Renal pelvis (tissue), 4 donors: Measurements from ENCODE around the gene MYO7A. TPM values are rescaled to one million over a fixed set of nuclear protein-coding genes. Genes with fewer than 3 reads are reported as not detected.

Source experiments
- DNase-seq: peaks from one replicate; pipeline ENCODE4 v3.0.0-alpha.2; 2013
- polyA plus RNA-seq, 3 donors: library from polyadenylated mRNA; unstranded; fragments of 120-200 nt; gene quantifications; one replicate each; pipeline ENCODE4 v1.2.1, GENCODE V29; 2013; ENCODE audit not compliant: insufficient read length in 3 of 3

Gene MYO7A
- polyA plus RNA-seq, 3 donors: 2.9 to 4.0 (median 3.3) TPM

DNA sequence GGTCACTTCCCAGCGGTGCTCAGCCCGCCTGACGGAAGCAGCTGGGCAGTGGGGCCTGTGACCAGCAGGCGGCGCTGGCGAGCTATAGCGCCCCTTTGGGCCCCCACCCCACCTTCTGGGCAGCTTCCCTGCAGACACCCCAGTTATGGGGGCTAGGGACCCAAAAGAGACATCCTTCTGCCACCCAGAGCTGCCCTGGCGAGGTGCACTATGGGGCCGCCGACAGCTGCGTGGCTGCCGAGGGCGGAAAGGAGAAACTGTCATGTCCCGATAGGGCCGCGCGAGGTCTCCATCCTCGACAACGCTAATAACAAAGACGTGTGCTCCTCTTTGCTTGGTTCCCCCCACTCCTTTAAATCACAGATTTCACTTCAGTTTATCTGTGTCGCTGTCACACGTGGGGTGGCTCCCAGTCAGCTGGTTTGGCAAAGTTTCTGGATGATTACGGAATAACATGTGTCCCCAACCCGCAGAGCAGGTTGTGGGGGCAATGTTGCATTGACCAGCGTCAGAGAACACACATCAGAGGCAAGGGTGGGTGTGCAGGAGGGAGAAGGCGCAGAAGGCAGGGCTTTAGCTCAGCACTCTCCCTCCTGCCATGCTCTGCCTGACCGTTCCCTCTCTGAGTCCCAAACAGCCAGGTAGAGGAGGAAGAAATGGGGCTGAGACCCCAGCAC, 673 bp upstream of the MYO7A start:
- peak; percentile 56 for DNase-seq

DNA sequence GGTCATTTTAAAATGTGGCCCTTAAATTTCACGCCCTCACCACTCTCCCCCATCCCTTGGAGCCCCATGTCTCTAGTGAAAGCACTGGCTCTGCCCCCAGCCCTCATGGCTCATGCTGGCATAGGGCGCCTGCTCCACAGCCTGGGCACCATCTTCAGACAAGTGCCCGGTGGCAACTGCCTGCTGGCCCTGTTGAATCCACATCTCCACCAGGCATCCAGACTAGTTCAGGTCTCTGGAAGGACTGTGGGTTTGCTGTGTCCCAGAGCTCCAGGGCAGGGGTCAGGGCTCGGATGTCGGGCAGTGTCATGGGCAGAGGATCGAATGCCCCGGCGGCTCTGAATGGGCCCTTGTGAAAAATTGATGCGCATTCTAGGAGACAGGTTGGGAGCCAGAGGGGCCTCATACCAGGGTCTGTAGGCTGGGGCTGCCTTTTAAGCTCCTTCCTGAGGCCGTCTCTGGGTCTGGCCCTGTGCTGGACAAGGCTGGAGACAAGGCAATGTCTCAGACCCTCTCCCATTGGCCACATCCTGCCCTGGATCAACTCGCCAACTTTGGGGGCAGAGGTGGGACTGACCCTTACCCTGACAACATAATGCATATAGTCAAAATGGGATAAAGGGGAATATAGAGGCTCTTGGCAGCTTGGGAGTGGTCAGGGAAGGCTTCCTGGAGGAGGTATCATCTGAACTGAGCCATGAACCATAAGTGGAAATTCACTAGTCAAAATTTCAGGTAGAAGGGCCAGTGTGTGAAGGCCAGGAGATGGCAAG, 1.2 kb downstream of the MYO7A start:
- no peak for DNase-seq

DNA sequence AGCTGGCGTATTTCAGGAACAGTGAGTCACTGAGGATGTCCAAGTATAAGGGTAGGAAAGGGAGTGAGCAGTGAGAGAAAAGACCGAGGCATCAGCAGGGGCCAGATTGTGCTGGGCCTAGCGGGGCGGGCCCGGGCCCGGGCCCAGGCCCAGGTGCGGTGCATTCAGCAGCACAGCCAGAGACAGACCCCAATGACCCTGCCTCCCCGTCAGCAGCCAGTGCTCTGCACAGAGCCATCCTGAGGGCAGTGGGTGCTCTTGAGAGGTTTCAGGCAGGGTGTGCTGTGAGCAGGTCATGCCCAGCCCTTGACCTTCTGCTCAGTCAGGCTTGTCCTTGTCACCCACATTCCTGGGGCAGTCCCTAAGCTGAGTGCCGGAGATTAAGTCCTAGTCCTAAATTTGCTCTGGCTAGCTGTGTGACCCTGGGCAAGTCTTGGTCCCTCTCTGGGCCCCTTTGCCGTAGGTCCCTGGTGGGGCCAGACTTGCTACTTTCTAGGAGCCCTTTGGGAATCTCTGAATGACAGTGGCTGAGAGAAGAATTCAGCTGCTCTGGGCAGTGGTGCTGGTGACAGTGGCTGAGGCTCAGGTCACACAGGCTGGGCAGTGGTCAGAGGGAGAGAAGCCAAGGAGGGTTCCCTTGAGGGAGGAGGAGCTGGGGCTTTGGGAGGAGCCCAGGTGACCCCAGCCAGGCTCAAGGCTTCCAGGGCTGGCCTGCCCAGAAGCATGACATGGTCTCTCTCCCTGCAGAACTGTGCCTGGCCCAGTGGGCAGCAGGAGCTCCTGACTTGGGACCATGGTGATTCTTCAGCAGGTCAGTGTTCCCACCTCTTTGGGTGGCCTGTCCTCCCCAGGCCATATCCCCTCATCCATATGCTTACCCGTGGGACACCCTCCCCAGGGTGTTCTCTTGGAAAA, 2.1 kb downstream of the MYO7A start:
- DNase-seq: no peak

DNA sequence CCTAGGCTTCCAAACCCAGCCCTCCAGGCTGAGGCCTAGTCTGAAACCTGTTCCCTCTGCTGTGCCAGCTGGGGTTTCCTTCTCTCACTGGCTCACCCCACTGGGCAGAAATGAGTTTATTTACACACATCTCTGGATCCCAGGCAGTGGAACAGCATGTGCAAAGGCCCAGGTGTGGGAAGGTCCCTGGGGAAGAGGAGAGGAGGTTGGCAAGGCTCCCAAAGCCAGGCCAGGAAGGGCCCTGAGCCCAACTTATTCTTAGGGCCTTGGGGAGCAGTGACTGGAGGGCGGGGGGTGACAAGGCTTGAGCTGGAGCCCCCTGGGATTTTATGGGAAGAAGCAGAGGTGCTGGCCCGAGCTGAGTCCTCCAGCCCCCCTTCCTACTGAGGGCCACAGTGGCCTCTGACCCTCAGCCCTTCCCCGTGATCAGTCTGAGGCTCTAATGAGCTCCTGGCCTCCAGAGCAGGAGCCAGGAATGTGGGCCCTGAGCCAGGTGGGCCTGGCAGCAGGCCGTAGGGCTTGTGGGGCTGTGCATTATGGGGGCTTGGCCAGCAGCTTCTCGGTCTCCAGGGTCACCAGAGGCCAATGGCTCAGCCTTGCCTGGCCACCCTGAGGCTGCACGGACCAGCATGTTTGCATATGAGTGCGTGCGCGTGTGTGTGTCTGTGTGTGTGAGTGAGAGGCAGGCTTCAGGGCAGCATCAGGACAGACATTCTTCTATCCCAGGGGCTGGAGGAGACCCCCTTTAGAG, 2.9 kb downstream of the MYO7A start:
- no peak for DNase-seq

DNA sequence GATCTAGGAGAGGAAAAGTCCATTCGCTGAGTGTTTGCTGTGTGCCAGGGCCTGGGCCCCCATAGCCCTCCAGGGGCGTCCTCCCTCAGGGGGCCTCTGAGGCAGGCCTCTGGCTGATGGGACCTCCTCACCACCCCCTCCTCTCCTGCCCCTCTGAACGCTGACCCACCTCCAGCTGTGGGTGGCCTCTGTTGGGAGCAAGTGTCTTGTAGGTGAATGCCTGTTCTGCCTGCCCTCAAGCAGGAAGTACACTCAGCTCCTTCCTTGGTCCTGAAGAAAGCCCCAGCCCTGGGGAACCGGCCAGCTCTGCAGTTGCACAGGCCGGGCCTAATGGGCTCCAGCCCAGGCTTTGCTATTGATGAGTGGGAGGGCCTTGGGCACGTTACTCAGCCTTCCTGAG, 3.5 kb downstream of the MYO7A start:
- DNase-seq: no peak

DNA sequence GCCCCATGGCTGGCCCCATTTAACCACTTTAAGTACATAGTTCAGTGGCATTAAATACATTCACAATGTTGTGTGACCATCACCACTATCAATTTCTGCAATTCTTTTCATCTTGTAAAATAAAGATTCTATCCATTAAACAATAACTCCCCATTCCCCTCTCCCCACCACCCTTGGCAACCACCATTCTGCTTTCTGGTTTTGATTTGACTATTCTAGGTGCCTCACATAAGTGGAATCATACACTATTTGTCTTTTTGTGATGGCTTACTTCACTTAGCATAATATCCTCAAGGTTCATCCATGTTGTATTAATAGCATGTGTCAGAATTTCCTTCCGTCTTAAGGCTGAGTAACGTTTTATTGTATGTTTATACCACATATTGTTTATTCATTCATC, 7.0 kb downstream of the MYO7A start:
- no peak for DNase-seq

DNA sequence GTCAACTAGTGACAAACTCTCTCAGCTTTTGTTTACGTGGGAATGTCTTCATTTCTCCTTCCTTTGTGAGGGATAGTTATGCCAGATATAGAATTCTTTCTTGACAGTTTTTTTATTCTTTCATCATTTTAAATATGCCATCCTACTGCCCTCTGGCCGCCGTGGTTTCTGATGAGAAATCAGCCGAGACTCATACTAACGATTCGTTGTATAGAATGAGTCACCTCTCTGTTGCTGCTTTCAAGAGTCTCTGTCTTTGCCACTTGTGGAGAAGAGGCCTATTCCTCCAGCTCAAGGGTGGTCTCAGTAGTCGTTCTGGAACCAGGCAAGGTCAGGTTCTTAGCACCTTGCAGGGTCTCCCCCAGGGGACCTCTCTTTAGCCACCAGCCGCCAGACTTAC, 8.0 kb downstream of the MYO7A start:
- DNase-seq: no peak

DNA sequence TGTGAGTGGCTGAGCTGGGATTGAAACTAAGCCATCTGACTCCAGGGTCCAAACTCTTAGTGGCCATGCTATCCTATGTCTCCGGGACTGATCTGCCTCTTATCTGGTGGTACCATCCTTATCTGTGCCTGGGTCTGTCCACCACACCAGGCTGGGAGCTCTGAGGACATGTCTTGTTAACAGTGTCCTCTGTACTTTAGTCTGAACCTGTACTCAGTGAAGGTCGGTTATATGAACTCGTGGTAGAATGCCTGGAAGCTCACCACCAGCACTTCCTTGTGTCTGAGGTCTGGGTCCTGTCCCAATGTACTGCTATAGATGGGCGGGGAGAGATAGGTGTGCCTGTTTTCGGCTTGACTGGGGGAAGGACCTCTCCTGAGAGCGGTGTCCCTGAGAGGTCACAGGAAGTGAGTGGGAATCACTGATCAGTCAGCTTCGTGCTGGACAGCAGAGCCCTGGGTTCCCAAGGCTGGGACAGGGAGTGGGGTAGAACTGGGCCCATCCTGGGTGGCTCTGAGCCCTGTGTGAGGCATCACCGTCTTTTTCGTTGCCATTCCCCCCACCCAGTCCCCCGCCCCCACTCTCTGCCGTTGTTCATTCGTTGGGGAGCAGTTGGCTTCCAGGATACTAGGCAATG, 8.9 kb downstream of the MYO7A start:
- DNase-seq: no peak

DNA sequence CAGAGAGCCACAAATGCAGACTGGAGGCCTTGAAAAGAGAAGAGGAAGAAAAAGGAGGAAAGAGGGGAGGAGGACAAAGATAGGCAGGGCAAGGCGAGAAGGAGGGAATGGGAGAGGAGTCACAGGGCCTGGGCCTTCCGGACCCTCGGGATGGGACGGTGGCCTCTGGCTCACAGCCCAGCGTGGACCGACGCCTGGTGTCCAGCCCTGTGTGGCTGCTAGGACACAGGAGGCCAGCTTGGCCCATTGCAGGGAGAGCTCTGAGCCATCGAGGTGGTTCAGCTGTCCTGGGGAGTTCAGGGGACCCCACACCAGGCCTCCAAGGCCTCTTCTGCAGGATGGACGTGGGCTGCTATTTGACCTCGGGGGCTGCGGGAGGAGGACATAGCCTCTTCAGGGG, 9.4 kb downstream of the MYO7A start:
- DNase-seq: no peak

DNA sequence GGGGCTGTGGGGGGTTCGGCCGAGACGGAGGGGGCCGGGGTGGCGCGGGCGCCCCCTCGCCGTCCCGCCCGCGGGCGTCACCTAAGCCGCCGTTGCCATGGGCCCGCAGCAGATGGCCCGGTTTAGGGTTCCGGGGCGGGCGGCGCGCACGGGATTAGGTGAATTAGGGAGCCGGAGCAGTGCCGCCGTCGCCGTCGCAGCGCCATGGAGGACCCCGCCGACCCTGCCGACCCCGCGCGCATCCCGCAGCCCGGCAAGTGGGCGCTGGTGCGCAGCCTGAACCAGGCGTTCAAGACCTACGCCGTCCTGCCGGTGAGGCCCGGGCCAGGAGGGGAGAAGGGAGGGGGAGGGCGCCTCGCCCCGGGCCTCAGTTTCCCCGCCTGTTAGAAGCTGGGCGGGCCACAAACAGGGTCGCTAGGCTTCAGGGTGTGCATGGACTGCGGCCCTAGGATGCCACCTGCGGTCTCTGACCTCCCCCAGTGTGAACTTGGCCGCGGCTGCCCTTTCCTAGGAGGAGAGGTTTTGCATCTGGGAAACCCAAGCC, 10.1 kb downstream of the MYO7A start:
- no peak for DNase-seq

DNA sequence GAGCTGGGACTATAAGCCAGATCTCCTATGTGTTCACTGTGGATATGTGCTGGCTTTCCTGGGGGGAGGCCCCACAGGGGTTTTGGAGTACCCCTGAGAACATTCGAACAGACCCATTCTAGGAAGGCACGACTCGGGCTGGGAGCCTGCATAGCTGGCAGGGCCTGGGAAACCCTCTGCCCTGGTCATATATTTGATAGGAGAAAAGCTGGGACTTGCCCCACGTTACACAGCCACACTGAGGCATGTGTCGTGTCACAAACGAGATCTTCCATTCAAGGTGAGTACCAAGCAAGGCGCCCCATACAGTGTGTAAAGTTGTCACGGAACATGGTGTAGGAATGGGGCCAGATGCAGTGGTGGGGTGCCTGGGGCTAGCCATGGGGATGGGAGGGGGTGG, 11.2 kb downstream of the MYO7A start:
- DNase-seq: no peak

DNA sequence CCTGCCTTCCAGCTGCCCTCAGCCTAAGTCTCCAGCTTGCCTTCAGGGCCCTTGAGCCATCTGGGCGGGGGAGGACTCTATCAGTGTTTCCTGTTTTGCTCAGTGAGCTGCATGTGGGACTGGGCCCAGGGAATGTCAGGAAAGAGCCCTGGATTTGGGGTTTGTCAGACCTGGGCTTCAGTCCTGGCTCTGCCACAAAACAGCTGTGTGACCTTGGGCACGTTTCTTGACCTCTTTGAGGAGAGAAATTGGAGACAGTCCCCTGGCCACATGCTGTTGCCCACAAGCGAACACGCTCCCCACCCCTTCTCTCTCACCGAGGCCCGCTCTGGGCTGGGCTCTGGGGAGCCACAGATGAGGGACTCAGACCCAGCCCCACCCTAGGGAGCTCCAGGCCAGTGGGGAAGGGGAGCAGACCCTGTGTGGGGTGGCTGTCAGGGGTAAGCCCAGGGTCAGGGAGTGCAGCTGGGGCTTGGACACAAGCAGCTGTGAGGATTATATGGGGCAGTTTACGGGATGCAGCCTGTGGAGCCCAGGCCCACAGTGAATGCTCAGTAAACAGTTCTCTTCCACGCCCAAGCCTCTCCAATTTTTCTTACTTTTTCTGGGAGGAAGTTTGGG, 12.3 kb downstream of the MYO7A start:
- no peak for DNase-seq

DNA sequence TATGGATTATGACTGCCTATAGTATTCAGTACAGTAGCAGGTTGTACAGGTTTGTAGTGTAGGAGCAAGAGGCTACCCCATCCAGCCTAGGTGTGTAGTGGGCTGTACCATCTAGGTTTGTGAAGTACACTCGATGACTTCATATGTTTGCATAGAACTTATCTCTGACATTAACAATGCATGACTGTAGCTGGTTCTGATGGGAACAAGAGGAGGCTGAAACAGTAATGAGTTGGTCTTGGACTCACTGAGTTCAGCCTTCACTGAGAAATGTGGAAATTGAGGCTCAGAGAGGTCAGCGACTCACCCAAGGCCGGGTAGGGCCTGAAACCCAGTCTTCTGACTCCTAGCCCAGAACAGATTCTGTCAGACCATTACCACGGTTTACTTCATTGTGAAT, 13.0 kb downstream of the MYO7A start:
- DNase-seq: no peak

DNA sequence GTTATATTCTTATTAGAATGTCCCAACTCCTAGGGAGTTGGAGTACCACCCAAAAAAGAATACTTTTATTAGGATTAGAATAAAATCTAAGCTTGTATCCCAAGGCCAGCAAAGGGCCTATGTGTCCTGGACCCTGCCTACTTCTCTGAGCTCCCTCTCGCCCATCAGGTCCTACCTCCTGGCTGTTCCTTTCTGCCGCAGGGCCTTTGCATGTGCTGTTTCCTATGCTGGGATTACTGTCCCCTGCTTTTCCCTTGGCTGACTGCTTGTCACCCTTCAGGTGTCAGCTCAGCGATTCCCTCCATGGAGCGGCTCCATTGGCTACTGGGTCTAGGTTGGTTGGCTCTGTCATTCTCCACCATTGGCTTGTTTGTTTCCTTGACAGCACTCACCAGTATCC, 13.4 kb downstream of the MYO7A start:
- DNase-seq: no peak

DNA sequence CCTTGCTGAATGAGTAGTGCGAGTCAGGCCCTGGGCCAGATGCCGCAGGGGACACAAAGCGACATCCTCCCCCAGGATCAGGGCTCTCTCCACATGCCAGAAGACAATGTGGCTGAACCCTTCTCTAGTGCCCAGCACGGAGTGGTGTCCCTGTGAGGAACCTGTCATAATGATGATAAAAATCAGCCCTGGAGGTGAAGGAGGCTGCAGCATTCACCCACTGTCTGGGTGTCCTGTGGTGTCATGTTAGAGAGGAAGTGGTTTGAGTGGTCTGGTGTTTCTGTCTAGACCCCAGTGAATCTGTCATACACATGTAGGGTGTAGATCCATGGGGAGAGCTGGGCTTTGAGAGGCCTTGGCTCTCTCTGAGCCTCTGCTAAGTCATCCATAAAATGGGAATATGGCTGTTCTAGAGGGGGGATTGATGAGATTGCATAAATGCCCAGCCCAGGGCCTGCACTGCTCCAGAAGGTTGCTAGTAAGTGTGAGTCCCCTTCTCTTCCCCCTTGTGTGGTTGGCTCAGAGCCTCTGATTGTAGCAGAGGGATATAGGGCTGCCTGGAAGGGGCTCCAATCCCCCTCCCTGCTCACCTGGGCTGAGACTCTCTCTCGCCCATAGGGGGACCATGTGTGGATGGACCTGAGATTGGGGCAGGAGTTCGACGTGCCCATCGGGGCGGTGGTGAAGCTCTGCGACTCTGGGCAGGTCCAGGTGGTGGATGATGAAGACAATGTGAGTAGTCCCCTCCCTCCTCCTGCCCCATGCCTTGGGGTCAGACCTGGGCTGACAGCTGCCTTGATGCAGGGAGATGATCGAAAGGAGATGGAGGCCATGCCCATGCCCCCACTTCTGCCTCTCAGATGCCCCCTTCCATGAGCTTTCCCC, 14.3 kb downstream of the MYO7A start:
- DNase-seq: no peak

DNA sequence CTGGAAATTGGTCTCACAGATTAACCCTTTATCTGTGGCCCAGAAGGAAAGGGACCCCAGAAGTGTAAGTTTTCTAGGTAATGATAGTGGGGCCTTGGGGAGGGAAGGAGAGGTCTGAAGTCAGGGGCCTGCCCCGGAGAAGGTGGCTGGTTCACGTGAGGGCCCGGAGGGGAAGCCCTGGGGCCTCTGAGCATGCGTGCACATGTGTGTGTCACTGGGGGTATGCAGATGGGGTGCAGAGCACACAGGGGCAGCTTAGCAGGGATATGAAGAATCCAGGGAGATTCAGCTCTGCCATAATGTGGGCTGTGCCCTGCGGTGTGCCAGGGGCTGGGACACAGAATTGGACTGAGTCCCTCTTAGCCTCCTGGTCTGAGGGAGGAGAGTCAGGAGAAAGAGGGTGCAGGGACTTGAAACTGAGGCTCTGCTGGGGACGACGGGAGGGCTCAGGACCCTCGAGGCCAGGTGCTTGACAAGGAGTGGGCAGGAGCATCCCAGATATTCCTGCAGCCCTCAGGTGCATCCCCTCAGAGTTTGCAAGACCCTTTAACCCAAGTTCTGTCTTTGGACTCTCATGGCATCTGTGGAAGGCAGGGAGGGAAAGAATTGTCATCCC, 15.5 kb downstream of the MYO7A start:
- no peak for DNase-seq

DNA sequence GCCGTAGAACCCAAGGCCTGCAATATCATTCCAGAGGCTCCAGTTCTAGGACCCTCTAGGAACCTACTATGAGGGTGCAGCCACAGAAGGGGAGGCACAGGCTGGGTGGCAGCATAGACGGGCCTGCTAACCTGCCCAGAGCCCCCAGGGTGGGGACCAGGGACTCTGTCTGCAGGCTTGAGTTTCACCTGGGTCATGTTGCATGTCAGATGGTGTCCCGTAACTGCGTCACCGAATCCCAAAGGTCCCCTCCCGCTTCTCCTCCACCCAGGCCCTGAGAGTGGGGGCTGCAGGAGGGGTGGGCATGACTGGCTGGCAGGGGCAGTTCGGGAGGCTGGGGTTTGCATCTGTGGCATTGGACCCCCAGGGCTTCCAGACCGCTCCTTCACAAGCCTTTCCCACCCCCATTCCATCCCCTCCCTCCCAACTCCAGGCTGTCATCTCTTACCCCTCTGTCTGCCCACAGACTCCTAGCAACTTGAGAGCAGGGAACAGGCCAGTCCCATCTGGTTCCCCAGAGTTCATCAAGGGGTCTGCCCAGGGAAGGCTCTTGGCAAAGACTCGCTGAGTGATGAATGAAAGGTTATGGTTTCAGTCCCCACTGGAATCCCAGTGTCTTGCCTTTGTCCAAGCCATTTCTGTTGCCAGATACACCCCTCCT, 16.3 kb downstream of the MYO7A start:
- DNase-seq: no peak

DNA sequence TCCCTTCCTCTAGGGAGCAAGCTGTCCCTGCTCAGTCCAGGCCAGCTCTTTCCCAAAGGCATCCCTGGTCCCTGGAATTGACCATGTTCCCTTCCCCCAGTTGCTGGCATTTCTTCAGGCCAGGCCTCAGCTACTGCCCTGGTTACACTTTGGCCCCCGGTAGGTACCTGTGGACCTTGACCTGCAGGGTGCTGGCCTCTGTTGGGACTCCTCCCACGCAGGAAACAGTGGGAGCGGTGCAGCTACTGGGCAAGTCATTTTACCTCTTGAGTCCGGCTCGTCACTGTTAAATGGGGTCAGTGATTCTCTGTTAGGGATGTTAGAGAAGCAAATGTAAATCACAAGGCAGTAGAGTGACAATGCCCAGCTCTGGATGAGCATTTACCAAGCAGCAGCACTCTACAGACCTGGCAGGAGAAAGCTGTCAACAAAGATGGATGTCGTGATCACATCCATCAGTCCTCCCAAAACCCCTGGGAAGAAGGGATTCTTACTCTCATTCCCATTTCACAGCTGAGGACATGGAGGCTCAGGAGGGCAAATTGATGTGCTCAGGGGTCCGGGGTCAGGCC, 16.9 kb downstream of the MYO7A start:
- DNase-seq: no peak
